Left ventricle myocardium inferior (tissue), 1 donor: Measurements from ENCODE around the gene RAP1GAP2. TPM values are rescaled to one million over a fixed set of nuclear protein-coding genes. Genes with fewer than 3 reads are reported as not detected.
"Not testable (repeated sequence)": the region's sequence is repeated elsewhere in the genome, so short reads cannot be mapped to it uniquely, and the experiment has no call there.

Experiments used
- DNase-seq: peaks from one replicate; pipeline ENCODE4 v3.0.0-alpha.2; 2020
- H3K27ac ChIP-seq: fragments of 200-600 bp; replicated peaks from 2 replicates; pipeline ENCODE4 v1.8.0; 2021
- H3K27me3 ChIP-seq: fragments of 200-600 bp; 2 replicates; pipeline ENCODE4 v1.8.0; 2021; ENCODE audit warnings: low read depth
- H3K36me3 ChIP-seq: fragments of 200-600 bp; 2 replicates; pipeline ENCODE4 v1.8.0; 2021
- H3K4me1 ChIP-seq: fragments of 200-600 bp; 2 replicates; pipeline ENCODE4 v1.8.0; 2021
- H3K4me3 ChIP-seq: fragments of 200-600 bp; 2 replicates; pipeline ENCODE4 v1.8.0; 2021; ENCODE audit warnings: mild to moderate bottlenecking, moderate library complexity
- H3K9me3 ChIP-seq: fragments of 200-600 bp; replicated peaks from 2 replicates; pipeline ENCODE4 v1.8.0; 2021
- intact Hi-C: fragments of 100-400 bp; cut with micrococcal nuclease; formaldehyde crosslinking; loops from one replicate; pipeline ENCODE4 v1.11.0; 2022
- total RNA-seq: library from RNA; stranded (reverse); fragmentation: NEBNext Ultra II Directional; extraction: Animal tissue kit (Norgen Biotek cat#: 25700); gene quantifications from one replicate; pipeline ENCODE4 v1.2.1, GENCODE V29; 2021
- TF ChIP-seq, protein P1 (sequence below): fragments of 200-600 bp; IDR thresholded peaks from 2 replicates; pipeline ENCODE4 v1.8.0; 2021; ENCODE audit warnings: antibody characterized with exemption, mild to moderate bottlenecking, borderline replicate concordance
- donor health status: DM: no; HTN: yes; CAD: no; lungs with severe emphysema.

RAP1GAP2 gene
- total RNA-seq, 1 donor from 2014 or later = 63.8 TPM

DNA sequence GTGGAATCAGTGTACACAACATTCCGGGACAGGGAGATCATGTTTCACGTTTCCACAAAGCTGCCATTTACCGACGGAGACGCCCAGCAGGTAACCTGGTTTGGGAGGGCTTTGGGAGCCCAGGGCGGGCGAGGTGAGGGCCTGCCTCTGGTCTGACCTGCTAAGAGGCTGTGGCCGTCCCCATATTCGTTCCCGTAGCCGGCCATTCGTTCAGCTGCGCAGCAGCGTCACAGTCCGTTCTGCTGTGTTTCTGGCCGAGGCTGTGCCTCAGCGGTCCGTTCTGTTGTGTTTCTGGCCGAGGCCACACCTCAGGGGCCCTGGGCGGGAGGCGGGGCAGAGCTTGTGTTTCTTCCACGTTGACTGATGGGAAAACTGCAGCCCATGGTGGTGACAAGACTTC, 199.1 kb downstream of the RAP1GAP2 start:
- no peak for DNase-seq

DNA sequence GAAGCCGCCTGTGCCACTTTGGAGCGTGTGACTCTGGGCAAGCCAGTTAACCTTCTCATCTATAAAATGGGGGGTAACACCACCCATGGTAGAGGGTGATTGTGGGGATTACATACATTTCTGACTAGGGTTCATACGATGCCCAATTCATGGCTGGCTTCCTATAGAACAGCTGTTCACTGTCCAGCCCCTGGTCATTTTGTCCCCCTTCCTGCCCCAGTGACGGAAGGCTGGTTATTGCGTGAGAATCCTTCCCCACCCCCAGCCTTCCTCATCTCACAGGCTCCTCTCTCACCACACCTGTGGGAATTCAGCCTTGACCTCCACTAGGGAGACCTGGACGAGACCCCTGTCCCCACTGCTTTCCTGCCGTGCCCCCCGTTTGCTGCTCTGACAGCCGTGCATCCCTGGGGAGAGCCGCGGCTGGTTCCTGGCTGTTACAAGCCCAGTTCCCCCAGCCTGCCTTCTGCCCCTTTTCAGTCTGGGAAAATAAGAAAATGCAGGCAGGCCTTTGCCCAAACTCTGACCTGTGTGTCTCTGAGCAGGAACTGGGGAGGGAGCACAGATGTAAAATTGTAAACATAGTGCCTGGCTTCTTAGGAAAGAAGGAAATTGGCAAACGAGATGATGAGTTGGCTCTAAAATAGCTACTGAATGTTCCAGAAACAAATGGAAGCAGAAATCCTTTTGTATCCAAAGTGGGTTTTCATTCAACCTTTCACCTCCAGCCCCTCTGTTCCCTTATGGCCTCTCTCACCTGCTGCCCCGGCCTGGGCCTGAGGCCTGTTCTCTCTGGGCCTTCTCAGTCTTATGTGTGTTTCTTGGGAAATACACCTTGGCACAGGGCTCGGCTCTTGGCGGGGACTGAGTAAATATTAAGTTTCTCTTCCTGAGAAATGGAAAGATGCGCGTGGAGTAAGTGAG, 199.9 kb downstream of the RAP1GAP2 start:
- TF ChIP-seq, protein P1, sequence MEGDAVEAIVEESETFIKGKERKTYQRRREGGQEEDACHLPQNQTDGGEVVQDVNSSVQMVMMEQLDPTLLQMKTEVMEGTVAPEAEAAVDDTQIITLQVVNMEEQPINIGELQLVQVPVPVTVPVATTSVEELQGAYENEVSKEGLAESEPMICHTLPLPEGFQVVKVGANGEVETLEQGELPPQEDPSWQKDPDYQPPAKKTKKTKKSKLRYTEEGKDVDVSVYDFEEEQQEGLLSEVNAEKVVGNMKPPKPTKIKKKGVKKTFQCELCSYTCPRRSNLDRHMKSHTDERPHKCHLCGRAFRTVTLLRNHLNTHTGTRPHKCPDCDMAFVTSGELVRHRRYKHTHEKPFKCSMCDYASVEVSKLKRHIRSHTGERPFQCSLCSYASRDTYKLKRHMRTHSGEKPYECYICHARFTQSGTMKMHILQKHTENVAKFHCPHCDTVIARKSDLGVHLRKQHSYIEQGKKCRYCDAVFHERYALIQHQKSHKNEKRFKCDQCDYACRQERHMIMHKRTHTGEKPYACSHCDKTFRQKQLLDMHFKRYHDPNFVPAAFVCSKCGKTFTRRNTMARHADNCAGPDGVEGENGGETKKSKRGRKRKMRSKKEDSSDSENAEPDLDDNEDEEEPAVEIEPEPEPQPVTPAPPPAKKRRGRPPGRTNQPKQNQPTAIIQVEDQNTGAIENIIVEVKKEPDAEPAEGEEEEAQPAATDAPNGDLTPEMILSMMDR = no peak
- no peaks in the 10 kb centered on the region for H3K9me3 ChIP-seq
- H3K4me3 ChIP-seq = no peak overlapping the region
- peaks cover 21% of the 10 kb centered on the region for H3K36me3 ChIP-seq
- intact Hi-C loops = no loop called here
- no peaks in the 10 kb centered on the region for H3K4me1 ChIP-seq
- no peak overlapping the region for H3K27ac ChIP-seq
- DNase-seq = no peak
- no peaks in the 10 kb centered on the region for H3K27me3 ChIP-seq

More for the DNA sequence above, 199.1 kb downstream of the RAP1GAP2 start:
- no peaks in the 10 kb centered on the region for H3K27me3 ChIP-seq
- TF ChIP-seq, protein P1 = no peak
- H3K4me1 ChIP-seq = no peaks in the 10 kb centered on the region
- no peaks in the 10 kb centered on the region for H3K9me3 ChIP-seq
- H3K36me3 ChIP-seq = peaks cover 22% of the 10 kb centered on the region
- no peak overlapping the region for H3K4me3 ChIP-seq
- H3K27ac ChIP-seq = no peak overlapping the region
- intact Hi-C loops = no loop called here

DNA sequence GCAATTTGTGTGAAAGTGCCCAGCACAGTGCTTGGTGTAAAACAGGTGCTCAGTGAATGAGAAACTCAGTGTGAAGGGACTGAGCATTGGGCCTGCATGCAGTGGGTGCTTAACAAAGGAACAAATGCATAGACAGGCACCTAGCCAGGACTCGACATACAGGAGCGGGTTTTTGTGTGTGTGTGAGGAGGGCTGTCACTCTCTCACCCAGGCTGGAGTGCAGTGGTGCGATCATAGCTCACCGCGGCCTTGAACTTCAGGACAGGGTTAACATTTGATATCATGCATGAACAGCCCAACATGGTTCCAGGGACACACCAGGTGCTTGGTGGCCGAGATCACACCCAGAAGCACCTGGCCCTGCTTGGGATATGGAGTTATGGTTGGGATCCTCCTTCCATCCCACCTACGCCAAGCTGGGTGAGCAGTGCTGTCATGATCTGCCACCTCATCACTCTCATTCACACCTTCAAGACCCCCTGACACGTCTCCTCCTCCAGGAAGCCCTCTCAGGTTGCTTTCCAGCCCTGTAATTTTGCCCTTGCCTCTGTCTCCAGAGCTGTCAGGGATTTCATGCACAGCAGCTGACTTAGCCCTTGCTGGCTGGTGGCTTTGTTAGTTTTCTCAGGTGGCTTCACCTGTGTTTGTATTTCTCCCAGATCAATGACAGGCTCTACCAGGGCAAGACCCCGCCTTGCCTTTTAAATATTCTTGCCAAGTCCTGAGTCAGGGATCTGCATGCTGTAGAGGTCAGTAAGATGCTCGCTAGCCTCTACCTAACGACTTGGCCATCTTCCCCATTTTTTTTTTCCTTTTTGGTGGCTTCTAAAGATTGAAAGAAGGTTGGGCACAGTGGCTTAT, 200.8 kb downstream of the RAP1GAP2 start:
- H3K4me3 ChIP-seq = no peak overlapping the region
- no peak overlapping the region for H3K27ac ChIP-seq
- H3K27me3 ChIP-seq = no peaks in the 10 kb centered on the region
- TF ChIP-seq, protein P1 = no peak
- no peaks in the 10 kb centered on the region for H3K9me3 ChIP-seq
- peaks cover 8% of the 10 kb centered on the region for H3K4me1 ChIP-seq
- intact Hi-C loops = no loop called here
- no peak for DNase-seq
- peaks cover 18% of the 10 kb centered on the region for H3K36me3 ChIP-seq

DNA sequence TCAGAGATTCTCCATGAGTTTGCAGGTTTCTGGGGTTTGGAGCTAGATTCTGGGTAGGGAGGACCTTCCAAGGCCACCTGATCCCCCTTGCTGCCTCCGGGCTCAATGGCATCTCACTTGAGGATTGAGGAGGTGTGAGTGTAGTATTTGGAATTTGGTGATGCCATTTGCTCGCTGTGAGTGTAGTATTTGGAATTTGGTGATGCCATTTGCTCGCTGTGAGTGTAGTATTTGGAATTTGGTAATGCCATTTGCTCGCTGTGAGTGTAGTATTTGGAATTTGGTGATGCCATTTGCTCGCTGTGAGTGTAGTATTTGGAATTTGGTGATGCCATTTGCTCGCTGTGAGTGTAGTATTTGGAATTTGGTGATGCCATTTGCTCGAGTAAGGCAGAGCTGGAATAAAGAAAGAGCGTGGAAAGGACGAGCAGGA, 202.2 kb downstream of the RAP1GAP2 start:
- DNase-seq, intact Hi-C loops, H3K4me3 ChIP-seq, H3K27me3 ChIP-seq, H3K27ac ChIP-seq, H3K9me3 ChIP-seq: not testable (repeated sequence)
- Histone ChIP-seq H3K4me1 (peaks cover 22% of the 10 kb centered on the region), H3K36me3 (peaks cover 18% of the 10 kb centered on the region)

DNA sequence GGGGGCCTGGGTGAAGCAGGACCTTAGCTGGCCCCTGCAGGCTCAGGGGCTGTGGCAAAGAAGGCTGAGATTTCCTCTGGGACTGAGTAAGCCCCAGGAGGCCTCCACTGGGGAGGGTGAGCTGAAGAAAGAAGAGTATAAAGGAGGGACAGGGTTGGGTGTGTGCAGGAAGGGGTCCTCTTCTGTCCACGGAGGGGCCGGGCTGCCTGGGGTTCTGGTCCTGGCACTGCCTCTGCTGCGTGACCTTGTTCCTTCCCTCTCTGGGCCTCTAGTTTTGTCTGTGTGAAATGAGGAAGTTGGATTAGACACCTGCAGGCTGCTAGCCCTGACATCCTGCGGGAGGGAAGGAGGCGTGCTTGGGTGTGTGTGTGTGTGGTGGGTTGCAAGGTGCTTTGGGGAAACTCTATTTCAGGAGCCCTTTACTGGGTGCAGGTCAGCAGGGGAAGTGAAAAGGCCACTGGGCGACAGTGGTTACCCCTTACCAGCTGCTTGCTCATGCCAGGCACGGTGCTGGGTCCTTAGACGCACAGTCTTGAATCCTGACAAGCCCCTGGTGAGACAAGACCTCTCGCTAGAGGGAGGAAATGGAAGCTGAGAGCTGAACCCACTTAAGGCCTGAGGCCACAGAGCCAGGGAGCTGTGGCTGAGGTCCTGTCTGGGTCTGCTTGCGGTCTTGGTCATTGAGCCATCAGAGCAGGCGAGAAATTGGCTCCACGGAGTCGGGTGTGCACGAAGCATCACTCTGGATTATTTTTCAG, 206.5 kb downstream of the RAP1GAP2 start:
- Histone ChIP-seq H3K4me1 (peaks cover 56% of the 10 kb centered on the region), H3K9me3 (no peaks in the 10 kb centered on the region), H3K27me3 (no peaks in the 10 kb centered on the region), H3K4me3 (no peak overlapping the region), H3K36me3 (peaks cover 10% of the 10 kb centered on the region), H3K27ac (peak overlapping the region; percentile 92)
- TF ChIP-seq, protein P1 = no peak
- intact Hi-C loops = no loop called here
- DNase-seq = no peak
